B cell (primary cell): Measurements from ENCODE around the gene DHRS4.

Experiments
- EZH2 ChIP-seq: IDR thresholded peaks from 2 replicates; pipeline ENCODE4 v1.6.1; 2012; ENCODE audit warnings: borderline replicate concordance, low read depth, mild to moderate bottlenecking, moderate library complexity, low read length; ENCODE audit not compliant: insufficient read depth, poor library complexity, severe bottlenecking
- TF ChIP-seq, protein P1 (sequence below): fragments of 200-600 bp; IDR thresholded peaks from one replicate; pipeline ENCODE4 v1.8.0; 2022; ENCODE audit warnings: antibody characterized with exemption, mild to moderate bottlenecking

DNA sequence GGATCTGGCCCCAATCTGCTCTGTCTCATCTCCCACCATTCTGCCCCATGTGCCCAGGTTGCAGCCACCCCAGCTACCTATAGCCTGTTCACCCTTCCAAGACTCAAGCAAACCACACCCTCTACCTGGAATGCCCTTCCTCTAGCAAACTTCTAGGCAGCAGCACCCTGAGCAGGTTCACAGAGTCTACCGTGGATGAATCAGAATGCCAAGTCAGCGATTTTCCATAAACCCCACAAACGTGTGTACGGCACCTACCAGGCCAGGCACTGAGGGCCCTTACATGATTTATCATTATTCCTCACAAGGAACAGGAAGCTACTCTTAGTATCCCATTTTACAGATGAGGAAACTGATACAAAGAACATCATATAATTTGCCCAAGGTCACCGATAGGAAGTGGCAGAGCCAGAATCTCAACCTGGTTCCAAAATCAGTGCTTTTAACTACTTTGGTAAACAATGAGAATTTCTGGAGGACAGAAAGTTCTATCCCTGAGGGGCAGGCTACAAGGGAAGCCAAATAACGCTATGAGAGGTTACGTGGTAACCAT, 28.0 kb upstream of the DHRS4 start:
- TF ChIP-seq, protein P1, sequence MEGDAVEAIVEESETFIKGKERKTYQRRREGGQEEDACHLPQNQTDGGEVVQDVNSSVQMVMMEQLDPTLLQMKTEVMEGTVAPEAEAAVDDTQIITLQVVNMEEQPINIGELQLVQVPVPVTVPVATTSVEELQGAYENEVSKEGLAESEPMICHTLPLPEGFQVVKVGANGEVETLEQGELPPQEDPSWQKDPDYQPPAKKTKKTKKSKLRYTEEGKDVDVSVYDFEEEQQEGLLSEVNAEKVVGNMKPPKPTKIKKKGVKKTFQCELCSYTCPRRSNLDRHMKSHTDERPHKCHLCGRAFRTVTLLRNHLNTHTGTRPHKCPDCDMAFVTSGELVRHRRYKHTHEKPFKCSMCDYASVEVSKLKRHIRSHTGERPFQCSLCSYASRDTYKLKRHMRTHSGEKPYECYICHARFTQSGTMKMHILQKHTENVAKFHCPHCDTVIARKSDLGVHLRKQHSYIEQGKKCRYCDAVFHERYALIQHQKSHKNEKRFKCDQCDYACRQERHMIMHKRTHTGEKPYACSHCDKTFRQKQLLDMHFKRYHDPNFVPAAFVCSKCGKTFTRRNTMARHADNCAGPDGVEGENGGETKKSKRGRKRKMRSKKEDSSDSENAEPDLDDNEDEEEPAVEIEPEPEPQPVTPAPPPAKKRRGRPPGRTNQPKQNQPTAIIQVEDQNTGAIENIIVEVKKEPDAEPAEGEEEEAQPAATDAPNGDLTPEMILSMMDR, result no peak
- no peak for TF ChIP-seq EZH2
